HG03460 (cell line): ENCODE measurements around the gene ARF5.

Source experiments
- ATAC-seq: cut with Tn5 transposase; IDR thresholded peaks from one replicate; pipeline ENCODE4 v1.9.1; 2021; ENCODE audit not compliant: unreplicated experiment

The ARF5 gene

DNA sequence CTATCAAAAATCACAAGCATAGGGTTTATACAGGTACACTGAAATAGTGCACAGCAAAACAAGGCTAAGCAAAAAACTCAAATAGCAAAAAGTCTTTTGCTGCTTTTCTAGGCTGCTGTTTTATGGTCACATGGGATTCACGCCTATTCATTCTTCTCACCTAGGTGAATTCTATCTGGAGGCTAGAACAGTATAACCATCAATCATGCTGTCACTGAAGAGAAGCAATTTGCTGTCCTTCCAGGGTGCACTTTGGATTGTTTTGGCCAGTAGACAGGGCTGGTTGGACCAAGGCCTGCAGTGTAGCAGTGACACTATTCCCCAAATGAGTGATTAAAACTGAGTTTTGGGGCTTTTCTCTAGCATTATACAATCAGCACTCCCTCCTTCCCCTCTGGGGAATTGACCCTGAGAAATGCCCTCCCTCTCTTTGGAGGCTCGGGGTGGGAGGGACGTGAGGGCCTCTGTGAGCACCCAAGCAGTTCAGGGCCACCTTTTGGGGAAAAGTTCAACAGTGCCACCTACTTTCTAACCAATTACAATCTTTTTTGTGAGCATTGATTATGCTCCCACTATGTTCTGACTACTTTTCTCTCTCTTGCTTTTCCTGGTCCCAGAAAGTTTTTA is 47.6 kb downstream of the ARF5 start:
- no peak for ATAC-seq

DNA sequence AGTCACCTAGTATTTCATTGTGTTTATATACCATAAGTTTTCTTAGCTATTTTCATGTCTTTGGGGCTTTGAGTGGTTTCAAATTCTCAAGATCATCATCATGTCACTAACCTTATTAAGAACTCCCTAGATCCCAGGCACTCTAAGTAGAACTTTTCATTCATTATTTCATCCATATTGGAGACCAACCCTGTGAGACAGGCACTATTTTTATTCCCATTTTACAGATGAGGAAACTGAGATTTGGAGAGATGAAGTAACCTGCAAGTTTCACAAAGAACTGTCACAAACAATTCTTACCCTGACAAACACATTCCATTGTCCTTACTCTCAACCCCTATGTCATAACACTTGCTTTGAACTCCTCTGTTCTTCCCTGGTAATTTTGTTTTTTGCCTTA is 50.0 kb downstream of the ARF5 start:
- ATAC-seq, result no peak
